Fibroblast of skin of right quadriceps (primary cell): ENCODE results near the gene PPARA.
"Not testable (repeated sequence)": the region's sequence is repeated elsewhere in the genome, so short reads cannot be mapped to it uniquely, and the experiment has no call there.

Source experiments
- DNase-seq: peaks from one replicate; pipeline ENCODE4 v3.0.0-alpha.2; 2013

PPARA gene

GRCh38 chr22:46178755-46179505 is 28.6 kb downstream of the PPARA start:
- no peak for DNase-seq

GRCh38 chr22:46179748-46180147 is 29.4 kb downstream of the PPARA start:
- no peak for DNase-seq

GRCh38 chr22:46180370-46181137 is 30.2 kb downstream of the PPARA start:
- DNase-seq = peak; percentile 18

GRCh38 chr22:46183733-46184132 is 33.4 kb downstream of the PPARA start:
- DNase-seq = no peak

GRCh38 chr22:46185283-46185682 is 35.0 kb downstream of the PPARA start:
- DNase-seq = no peak

GRCh38 chr22:46187862-46188261 is 37.5 kb downstream of the PPARA start:
- DNase-seq = no peak

- DNase-seq = no peak
Measured at GRCh38 chr22:46192210-46192993, 42.1 kb downstream of the PPARA start.

GRCh38 chr22:46193898-46194310 is 43.6 kb downstream of the PPARA start:
- DNase-seq = no peak

- no peak for DNase-seq
Measured at GRCh38 chr22:46195487-46196165, 45.3 kb downstream of the PPARA start.

GRCh38 chr22:46196278-46196677 is 46.0 kb downstream of the PPARA start:
- no peak for DNase-seq

- DNase-seq = no peak
Measured at GRCh38 chr22:46198274-46198673, 47.9 kb downstream of the PPARA start.

- not testable (repeated sequence) for DNase-seq
Measured at GRCh38 chr22:46198806-46199205, 48.5 kb downstream of the PPARA start.

- no peak for DNase-seq
Measured at GRCh38 chr22:46201059-46201757, 50.9 kb downstream of the PPARA start.

- DNase-seq = no peak
Measured at GRCh38 chr22:46202897-46203600, 52.7 kb downstream of the PPARA start.

- DNase-seq = no peak
Measured at GRCh38 chr22:46203601-46203980, 53.3 kb downstream of the PPARA start.

GRCh38 chr22:46209262-46209661 is 58.9 kb downstream of the PPARA start:
- DNase-seq = no peak

- DNase-seq = no peak
Measured at GRCh38 chr22:46212195-46212594, 61.9 kb downstream of the PPARA start.

- DNase-seq = no peak
Measured at GRCh38 chr22:46213052-46213451, 62.7 kb downstream of the PPARA start.

- DNase-seq = no peak
Measured at GRCh38 chr22:46214149-46214548, 63.8 kb downstream of the PPARA start.

GRCh38 chr22:46214616-46215015 is 64.3 kb downstream of the PPARA start:
- no peak for DNase-seq

- DNase-seq = no peak
Measured at GRCh38 chr22:46219636-46220035, 69.3 kb downstream of the PPARA start.

- DNase-seq = peak; percentile 6
Measured at GRCh38 chr22:46220921-46221320, 70.6 kb downstream of the PPARA start.
